Measurements from ENCODE around the gene ENOX1. TPM values are rescaled to one million over a fixed set of nuclear protein-coding genes. Genes with fewer than 3 reads are reported as not detected.

ENOX1 gene
- total and polyA plus RNA-seq, 8 donors: 0.23 to 2.0 (median 0.94) TPM

- Histone ChIP-seq H3K27me3 (no peaks in the 10 kb centered on the region), H3K36me3 (no peaks in the 10 kb centered on the region), H3K9me3 (no peaks in the 10 kb centered on the region), H3K4me3 (no peak overlapping the region), H3K4me1 (no peaks in the 10 kb centered on the region), H3K27ac (no peak overlapping the region)
- ATAC-seq (no peak), FAIRE-seq (no peak), DNase-seq (no peak)
- 90 to 100% methylated on average over 1 of the region's 1 CpG for WGBS, 2 donors
- intact Hi-C loops (cut with DNase I): no loop called here
- TF ChIP-seq CTCF (IDR thresholded peaks at IDR 0.05): no peak
Observed at GRCh38 chr13:43328907-43329306, 457.9 kb downstream of the ENOX1 start.

- 95 to 96% methylated on average over 4 of the region's 4 CpGs for WGBS, 2 donors
- no peak overlapping the region for H3K27ac ChIP-seq
- ATAC-seq: no peak
- no peak for DNase-seq
- intact Hi-C loops (cut with DNase I): no loop called here
- H3K4me3 ChIP-seq: no peak overlapping the region
- H3K27me3 ChIP-seq: no peaks in the 10 kb centered on the region
- FAIRE-seq: no peak
- no peaks in the 10 kb centered on the region for H3K36me3 ChIP-seq
- no peaks in the 10 kb centered on the region for H3K9me3 ChIP-seq
- TF ChIP-seq CTCF (IDR thresholded peaks at IDR 0.05): no peak
- H3K4me1 ChIP-seq: no peaks in the 10 kb centered on the region
Observed at GRCh38 chr13:43326100-43326499, 460.7 kb downstream of the ENOX1 start.

- TF ChIP-seq CTCF (IDR thresholded peaks at IDR 0.05): no peak
- no peaks in the 10 kb centered on the region for H3K9me3 ChIP-seq
- no peak for DNase-seq
- intact Hi-C loops (cut with DNase I): no loop called here
- H3K4me3 ChIP-seq: no peak overlapping the region
- no peak for ATAC-seq
- no peak overlapping the region for H3K27ac ChIP-seq
- no peak for FAIRE-seq
- no peaks in the 10 kb centered on the region for H3K27me3 ChIP-seq
- no peaks in the 10 kb centered on the region for H3K36me3 ChIP-seq
- 80 to 81% methylated on average over 4 of the region's 4 CpGs for WGBS, 2 donors
- H3K4me1 ChIP-seq: no peaks in the 10 kb centered on the region
Observed at GRCh38 chr13:43325636-43326035, 461.1 kb downstream of the ENOX1 start.

- Histone ChIP-seq H3K27ac (no peak overlapping the region), H3K27me3 (no peaks in the 10 kb centered on the region), H3K4me1 (no peaks in the 10 kb centered on the region), H3K36me3 (no peaks in the 10 kb centered on the region), H3K4me3 (no peak overlapping the region), H3K9me3 (no peaks in the 10 kb centered on the region)
- FAIRE-seq (no peak), ATAC-seq (peak in 3 of 4 donors; percentile 11 to 73 (median 48)), DNase-seq (no peak)
- WGBS, 2 donors: 60 to 67% methylated on average over 3 of the region's 3 CpGs
- no peak for TF ChIP-seq CTCF (IDR thresholded peaks at IDR 0.05)
- intact Hi-C loops (cut with DNase I): no loop called here
Observed at GRCh38 chr13:43324129-43324528, 462.6 kb downstream of the ENOX1 start.

- Histone ChIP-seq H3K9me3 (no peaks in the 10 kb centered on the region), H3K27ac (no peak overlapping the region), H3K36me3 (no peaks in the 10 kb centered on the region), H3K4me3 (no peak overlapping the region), H3K4me1 (no peaks in the 10 kb centered on the region), H3K27me3 (no peaks in the 10 kb centered on the region)
- 69 to 79% methylated on average over 10 of the region's 10 CpGs for WGBS, 2 donors
- FAIRE-seq: no peak
- intact Hi-C loops (cut with DNase I): no loop called here
- no peak for TF ChIP-seq CTCF (IDR thresholded peaks at IDR 0.05)
- ATAC-seq: no peak
- no peak for DNase-seq
Observed at GRCh38 chr13:43319617-43320444, 466.9 kb downstream of the ENOX1 start.
